Keratinocyte (primary cell): Measurements from ENCODE around the gene EYA4. TPM values are rescaled to one million over a fixed set of nuclear protein-coding genes. Genes with fewer than 3 reads are reported as not detected.

Experiments used
- DNase-seq: peaks from one replicate; pipeline ENCODE4 v3.0.0-alpha.2; 2011; ENCODE audit warnings: low read depth, missing footprints, low spot score
- FAIRE-seq: peaks from 2 replicates; lab custom pipeline; 2011; peaks lifted over from hg19 to GRCh38; lab: Jason Lieb, UNC
- H2AFZ ChIP-seq: 2 replicates; pipeline ENCODE4 v1.6.0; 2012; ENCODE audit warnings: low read length, control low read depth, inconsistent platforms; ENCODE audit not compliant: control insufficient read depth
- H3K27ac ChIP-seq: 2 replicates; pipeline ENCODE4 v1.5.1; 2011; ENCODE audit warnings: low read length; ENCODE audit not compliant: control insufficient read depth, insufficient read depth
- H3K27me3 ChIP-seq: 3 replicates; pipeline ENCODE4 v1.6.0; 2011; ENCODE audit warnings: low read length; ENCODE audit not compliant: control insufficient read depth, insufficient read depth; ENCODE audit errors: extremely low read depth
- H3K36me3 ChIP-seq, 2 experiments: 2 replicates in 1 of 2; 3 replicates in 1 of 2; pipeline ENCODE4 v1.5.1; 2011; ENCODE audit warnings: low read length in 2 of 2, mild to moderate bottlenecking in 1 of 2; ENCODE audit not compliant: control insufficient read depth in 2 of 2, insufficient read depth in 2 of 2; ENCODE audit errors: extremely low read depth in 1 of 2
- H3K4me1 ChIP-seq: 3 replicates; pipeline ENCODE4 v1.5.1; 2011; ENCODE audit warnings: low read length; ENCODE audit not compliant: control insufficient read depth, insufficient read depth; ENCODE audit errors: extremely low read depth
- H3K4me2 ChIP-seq: 3 replicates; pipeline ENCODE4 v1.6.0; 2011; ENCODE audit warnings: low read depth, low read length; ENCODE audit not compliant: control insufficient read depth, insufficient read depth; ENCODE audit errors: extremely low read depth
- H3K4me3 ChIP-seq, 3 experiments: fragments of 200-600 bp in 1 of 3; sonication (generic) in 1 of 3; 2 replicates in 2 of 3; 3 replicates in 1 of 3; pipeline ENCODE4 v1.5.1; 2011 to 2016; ENCODE audit warnings: low read length in 3 of 3, mild to moderate bottlenecking in 3 of 3, control low read depth in 2 of 3, inconsistent platforms in 1 of 3, low read depth in 1 of 3, mixed read lengths in 1 of 3, mixed run types in 1 of 3, moderate library complexity in 1 of 3; ENCODE audit not compliant: control insufficient read depth in 2 of 3, insufficient read depth in 2 of 3; ENCODE audit errors: extremely low read depth in 1 of 3
- H3K79me2 ChIP-seq: 2 replicates; pipeline ENCODE4 v1.6.0; 2012; ENCODE audit warnings: low read length; ENCODE audit not compliant: control insufficient read depth, insufficient read depth
- H3K9ac ChIP-seq: 3 replicates; pipeline ENCODE4 v1.6.0; 2011; ENCODE audit warnings: low read length; ENCODE audit not compliant: control insufficient read depth, insufficient read depth; ENCODE audit errors: extremely low read depth
- H3K9me1 ChIP-seq: 3 replicates; pipeline ENCODE4 v1.6.0; 2011; ENCODE audit warnings: low read length; ENCODE audit not compliant: control insufficient read depth, insufficient read depth; ENCODE audit errors: extremely low read depth
- H3K9me3 ChIP-seq: 2 replicates; pipeline ENCODE4 v1.5.1; 2012; ENCODE audit warnings: low read depth, low read length; ENCODE audit not compliant: control insufficient read depth
- H4K20me1 ChIP-seq: 3 replicates; pipeline ENCODE4 v1.6.0; 2011; ENCODE audit warnings: low read length; ENCODE audit not compliant: control insufficient read depth, insufficient read depth; ENCODE audit errors: extremely low read depth
- CTCF ChIP-seq, 3 experiments: IDR thresholded peaks in 1 of 3; conservative IDR thresholded peaks in 1 of 3; optimal IDR thresholded peaks in 1 of 3; 2 replicates in 2 of 3; 3 replicates in 1 of 3; pipeline versions ENCODE3 to v1.5.1; 2011; ENCODE audit warnings: low read length in 3 of 3, mild to moderate bottlenecking in 3 of 3, moderate library complexity in 2 of 3, control low read depth in 1 of 3, inconsistent platforms in 1 of 3; ENCODE audit not compliant: insufficient read depth in 2 of 3; ENCODE audit errors: extremely low read depth in 1 of 3
- EZH2 ChIP-seq: IDR thresholded peaks from one replicate; pipeline ENCODE4 v1.6.1; 2012; ENCODE audit warnings: inconsistent platforms, mild to moderate bottlenecking, low read length, moderate library complexity
- dilution Hi-C: fragments of 300-500 bp; cut with MboI; formaldehyde crosslinking; loops from one replicate; pipeline ENCODE4 v1.7.0; 2020; ENCODE audit warnings: low sequenced_read_pairs; ENCODE audit not compliant: extremely low pct_ligation_motif_present
- polyA plus RNA-seq, 5 experiments: library from polyadenylated mRNA; depleted of rRNA in 3 of 5; stranded (reverse) in 3 of 5; stranded (forward) in 1 of 5; unstranded in 1 of 5; fragments of >200 nt; gene quantifications; 1 replicate in 1 of 5; 2 replicates in 3 of 5; 3 replicates in 1 of 5; pipeline versions ENCODE4 v1.2.1 to v1.2.3, GENCODE V29; 2011 to 2012; ENCODE audit warnings: missing spikeins in 2 of 5, low read depth in 1 of 5, low replicate concordance in 1 of 5

Gene EYA4
- polyA plus RNA-seq, 1 donor (not counting 4 experiments of a cell fraction or from before 2014, with no cell fraction given): 0.01 TPM

- FAIRE-seq: no peak
- H3K27ac ChIP-seq: no peak overlapping the region
Observed at GRCh38 chr6:133528566-133528965, 287.4 kb downstream of the EYA4 start.

GRCh38 chr6:133532908-133533307 is 291.8 kb downstream of the EYA4 start:
- Histone ChIP-seq H3K4me1 (no peaks in the 10 kb centered on the region), H3K27me3 (no peaks in the 10 kb centered on the region), H3K9me3 (no peaks in the 10 kb centered on the region), H4K20me1 (no peaks in the 10 kb centered on the region), H3K9me1 (no peaks in the 10 kb centered on the region), H3K27ac (no peak overlapping the region), H3K36me3 (no peaks in the 10 kb centered on the region), H3K4me3 (no peak overlapping the region), H3K9ac (no peak overlapping the region), H2AFZ (no peak overlapping the region), H3K4me2 (no peak overlapping the region), H3K79me2 (no peaks in the 10 kb centered on the region)
- no peak for FAIRE-seq
- dilution Hi-C loops: no loop called here
- DNase-seq: no peak
- no peak for TF ChIP-seq CTCF (optimal IDR thresholded peaks at IDR 0.05 in 1 of 3, IDR thresholded peaks at IDR 0.05 in 1 of 3, conservative IDR thresholded peaks at IDR 0.05 in 1 of 3; ENCODE audit: extremely low read depth in 1 of 3, insufficient read depth in 2 of 3, low read length in 3 of 3)
- TF ChIP-seq EZH2: no peak

More at GRCh38 chr6:133528566-133528965, 287.4 kb downstream of the EYA4 start:
- Histone ChIP-seq H4K20me1 (no peaks in the 10 kb centered on the region), H3K27me3 (no peaks in the 10 kb centered on the region), H2AFZ (no peak overlapping the region), H3K4me2 (no peak overlapping the region), H3K79me2 (no peaks in the 10 kb centered on the region), H3K9ac (no peak overlapping the region), H3K4me1 (no peaks in the 10 kb centered on the region), H3K9me1 (no peaks in the 10 kb centered on the region), H3K36me3 (no peaks in the 10 kb centered on the region), H3K9me3 (no peaks in the 10 kb centered on the region), H3K4me3 (no peak overlapping the region)
- TF ChIP-seq CTCF (optimal IDR thresholded peaks at IDR 0.05 in 1 of 3, IDR thresholded peaks at IDR 0.05 in 1 of 3, conservative IDR thresholded peaks at IDR 0.05 in 1 of 3; ENCODE audit: extremely low read depth in 1 of 3, insufficient read depth in 2 of 3, low read length in 3 of 3) (no peak), EZH2 (no peak)
- DNase-seq: no peak
- dilution Hi-C loops: no loop called here
